HepG2 (cell line): ENCODE results near the gene AMOTL1.

Source experiments
- FOSL2 ChIP-seq: sonication (generic); formaldehyde crosslinking; IDR thresholded peaks from 2 replicates; pipeline ENCODE4 v1.4.0; 2020; ENCODE audit warnings: missing genetic modification reagents
- HNRNPH1 ChIP-seq: fragments of 200-400 bp; formaldehyde crosslinking; optimal IDR thresholded peaks from 2 replicates; pipeline ENCODE3; 2017; ENCODE audit warnings: mild to moderate bottlenecking, low read depth, low read length
- MEF2D ChIP-seq: sonication (generic); formaldehyde crosslinking; IDR thresholded peaks from 2 replicates; pipeline ENCODE4 v1.5.1; 2020; ENCODE audit warnings: mild to moderate bottlenecking, missing genetic modification reagents
- MYC ChIP-seq: sonication (generic); formaldehyde crosslinking; IDR thresholded peaks from 2 replicates; pipeline ENCODE4 v1.9.0; 2021; ENCODE audit warnings: missing genetic modification reagents, borderline replicate concordance
- NBN ChIP-seq: fragments of 450-650 bp; conservative IDR thresholded peaks from 2 replicates; pipeline ENCODE4 v1.6.1; 2017
- NCOR1 ChIP-seq: fragments of 200-600 bp; sonication (generic); IDR thresholded peaks from 2 replicates; pipeline ENCODE4 v1.7.0; 2017; ENCODE audit warnings: antibody characterized with exemption, low read length, borderline replicate concordance
- PLRG1 ChIP-seq: fragments of 450-650 bp; conservative IDR thresholded peaks from 2 replicates; pipeline ENCODE4 v1.6.1; 2016
- POLR2AphosphoS5 ChIP-seq: IDR thresholded peaks from 2 replicates; pipeline ENCODE4 v1.6.1; 2012; ENCODE audit warnings: low read depth, low read length
- ZNF350 ChIP-seq: sonication (generic); formaldehyde crosslinking; IDR thresholded peaks from 2 replicates; pipeline ENCODE4 v1.4.0; 2020; ENCODE audit warnings: mild to moderate bottlenecking, low read depth, missing genetic modification reagents, borderline replicate concordance
- TF ChIP-seq, protein P1 (sequence below): sonication (generic); formaldehyde crosslinking; IDR thresholded peaks from 2 replicates; pipeline ENCODE4 v1.5.1; 2020; ENCODE audit warnings: mild to moderate bottlenecking, moderate library complexity, missing genetic modification reagents
- TF ChIP-seq, protein P2 (sequence below): sonication (generic); formaldehyde crosslinking; IDR thresholded peaks from 2 replicates; pipeline ENCODE4 v1.8.0; 2023; ENCODE audit warnings: mild to moderate bottlenecking, missing genetic modification reagents
- TF ChIP-seq, protein P3 (sequence below): sonication (generic); formaldehyde crosslinking; conservative IDR thresholded peaks from 2 replicates; pipeline ENCODE4 v1.4.0; 2020; ENCODE audit warnings: missing genetic modification reagents
- TF ChIP-seq, protein P4 (sequence below): IDR thresholded peaks from 2 replicates; pipeline ENCODE4 v1.6.1; 2018; ENCODE audit warnings: missing genetic modification reagents, mild to moderate bottlenecking, missing compliant biosample characterization
- TF ChIP-seq, protein P5 (sequence below): IDR thresholded peaks from 2 replicates; pipeline ENCODE4 v1.6.1; 2016; ENCODE audit warnings: missing compliant biosample characterization, missing genetic modification reagents, borderline replicate concordance

DNA sequence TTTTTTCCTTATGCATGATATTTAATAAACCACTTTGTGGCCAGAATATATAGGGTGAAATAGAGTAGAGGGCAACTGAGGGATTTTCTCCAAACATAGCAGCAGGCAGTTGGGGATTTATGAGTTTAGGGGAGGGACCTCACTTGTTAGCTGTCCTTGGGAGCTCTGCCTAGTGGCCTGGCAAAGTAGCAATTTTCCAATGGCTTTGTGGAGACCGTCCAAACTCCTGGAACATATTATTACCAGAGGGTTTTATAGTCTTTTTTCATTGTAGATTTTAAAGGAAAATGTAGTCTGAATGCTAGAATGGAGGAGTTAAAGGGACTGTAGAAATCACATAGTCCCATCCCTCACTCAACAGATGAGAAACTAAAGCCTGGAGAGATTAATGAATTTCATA lies 32.3 kb downstream of the AMOTL1 start:
- no peak for TF ChIP-seq POLR2AphosphoS5
- no peak for TF ChIP-seq NBN
- no peak for TF ChIP-seq MYC (CRISPR knock-in tag)
- no peak for TF ChIP-seq PLRG1
- no peak for TF ChIP-seq MEF2D (CRISPR knock-in tag)
- TF ChIP-seq, protein P1, sequence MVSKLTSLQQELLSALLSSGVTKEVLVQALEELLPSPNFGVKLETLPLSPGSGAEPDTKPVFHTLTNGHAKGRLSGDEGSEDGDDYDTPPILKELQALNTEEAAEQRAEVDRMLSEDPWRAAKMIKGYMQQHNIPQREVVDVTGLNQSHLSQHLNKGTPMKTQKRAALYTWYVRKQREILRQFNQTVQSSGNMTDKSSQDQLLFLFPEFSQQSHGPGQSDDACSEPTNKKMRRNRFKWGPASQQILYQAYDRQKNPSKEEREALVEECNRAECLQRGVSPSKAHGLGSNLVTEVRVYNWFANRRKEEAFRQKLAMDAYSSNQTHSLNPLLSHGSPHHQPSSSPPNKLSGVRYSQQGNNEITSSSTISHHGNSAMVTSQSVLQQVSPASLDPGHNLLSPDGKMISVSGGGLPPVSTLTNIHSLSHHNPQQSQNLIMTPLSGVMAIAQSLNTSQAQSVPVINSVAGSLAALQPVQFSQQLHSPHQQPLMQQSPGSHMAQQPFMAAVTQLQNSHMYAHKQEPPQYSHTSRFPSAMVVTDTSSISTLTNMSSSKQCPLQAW: no peak
- TF ChIP-seq, protein P2, sequence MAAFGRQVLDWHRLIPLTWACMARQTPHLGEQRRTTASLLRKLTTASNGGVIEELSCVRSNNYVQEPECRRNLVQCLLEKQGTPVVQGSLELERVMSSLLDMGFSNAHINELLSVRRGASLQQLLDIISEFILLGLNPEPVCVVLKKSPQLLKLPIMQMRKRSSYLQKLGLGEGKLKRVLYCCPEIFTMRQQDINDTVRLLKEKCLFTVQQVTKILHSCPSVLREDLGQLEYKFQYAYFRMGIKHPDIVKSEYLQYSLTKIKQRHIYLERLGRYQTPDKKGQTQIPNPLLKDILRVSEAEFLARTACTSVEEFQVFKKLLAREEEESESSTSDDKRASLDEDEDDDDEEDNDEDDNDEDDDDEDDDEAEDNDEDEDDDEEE: no peak
- no peak for TF ChIP-seq NCOR1
- TF ChIP-seq, protein P3, sequence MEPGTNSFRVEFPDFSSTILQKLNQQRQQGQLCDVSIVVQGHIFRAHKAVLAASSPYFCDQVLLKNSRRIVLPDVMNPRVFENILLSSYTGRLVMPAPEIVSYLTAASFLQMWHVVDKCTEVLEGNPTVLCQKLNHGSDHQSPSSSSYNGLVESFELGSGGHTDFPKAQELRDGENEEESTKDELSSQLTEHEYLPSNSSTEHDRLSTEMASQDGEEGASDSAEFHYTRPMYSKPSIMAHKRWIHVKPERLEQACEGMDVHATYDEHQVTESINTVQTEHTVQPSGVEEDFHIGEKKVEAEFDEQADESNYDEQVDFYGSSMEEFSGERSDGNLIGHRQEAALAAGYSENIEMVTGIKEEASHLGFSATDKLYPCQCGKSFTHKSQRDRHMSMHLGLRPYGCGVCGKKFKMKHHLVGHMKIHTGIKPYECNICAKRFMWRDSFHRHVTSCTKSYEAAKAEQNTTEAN (CRISPR knock-in tag): no peak
- TF ChIP-seq FOSL2 (CRISPR knock-in tag): no peak
- TF ChIP-seq HNRNPH1: no peak
- TF ChIP-seq, protein P4, sequence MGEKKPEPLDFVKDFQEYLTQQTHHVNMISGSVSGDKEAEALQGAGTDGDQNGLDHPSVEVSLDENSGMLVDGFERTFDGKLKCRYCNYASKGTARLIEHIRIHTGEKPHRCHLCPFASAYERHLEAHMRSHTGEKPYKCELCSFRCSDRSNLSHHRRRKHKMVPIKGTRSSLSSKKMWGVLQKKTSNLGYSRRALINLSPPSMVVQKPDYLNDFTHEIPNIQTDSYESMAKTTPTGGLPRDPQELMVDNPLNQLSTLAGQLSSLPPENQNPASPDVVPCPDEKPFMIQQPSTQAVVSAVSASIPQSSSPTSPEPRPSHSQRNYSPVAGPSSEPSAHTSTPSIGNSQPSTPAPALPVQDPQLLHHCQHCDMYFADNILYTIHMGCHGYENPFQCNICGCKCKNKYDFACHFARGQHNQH (CRISPR knock-in tag): no peak
- TF ChIP-seq ZNF350: no peak
- TF ChIP-seq, protein P5, sequence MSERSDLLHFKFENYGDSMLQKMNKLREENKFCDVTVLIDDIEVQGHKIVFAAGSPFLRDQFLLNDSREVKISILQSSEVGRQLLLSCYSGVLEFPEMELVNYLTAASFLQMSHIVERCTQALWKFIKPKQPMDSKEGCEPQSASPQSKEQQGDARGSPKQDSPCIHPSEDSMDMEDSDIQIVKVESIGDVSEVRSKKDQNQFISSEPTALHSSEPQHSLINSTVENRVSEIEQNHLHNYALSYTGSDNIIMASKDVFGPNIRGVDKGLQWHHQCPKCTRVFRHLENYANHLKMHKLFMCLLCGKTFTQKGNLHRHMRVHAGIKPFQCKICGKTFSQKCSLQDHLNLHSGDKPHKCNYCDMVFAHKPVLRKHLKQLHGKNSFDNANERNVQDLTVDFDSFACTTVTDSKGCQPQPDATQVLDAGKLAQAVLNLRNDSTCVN: no peak
